Measurements from ENCODE around the gene DPF3.

DNA sequence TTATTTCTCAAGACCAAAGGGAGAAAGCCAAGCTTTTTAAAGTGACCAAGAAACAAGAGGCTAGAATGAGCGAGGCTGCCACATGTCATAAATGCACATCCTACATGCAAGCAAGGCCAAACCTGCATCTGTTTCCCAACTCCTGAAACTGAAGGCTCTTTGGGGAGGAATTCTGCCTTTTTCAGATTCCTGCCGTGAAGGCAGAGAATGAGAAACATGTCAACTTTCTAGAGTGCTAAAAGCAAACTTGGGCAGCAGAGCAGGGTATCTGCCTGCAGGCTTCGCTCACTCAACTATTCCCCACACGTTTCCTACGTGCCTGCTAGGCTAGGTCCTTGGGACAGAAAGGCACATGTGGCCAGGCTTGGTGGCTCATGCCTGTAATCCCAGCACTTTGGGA, 15.2 kb downstream of the DPF3 start:
- no peak for TF ChIP-seq GATA2 (IDR thresholded peaks at IDR 0.05; ENCODE audit: low read depth, low read length)
- TF ChIP-seq GATA3 (IDR thresholded peaks at IDR 0.05; ENCODE audit: low read depth, low read length) = no peak
